GM18499 (cell line): ENCODE data around the gene BABAM2.

Source experiments
- ATAC-seq: cut with Tn5 transposase; IDR thresholded peaks from one replicate; pipeline ENCODE4 v1.9.1; 2021; ENCODE audit warnings: moderate number of reproducible peaks; ENCODE audit not compliant: insufficient read depth, unreplicated experiment

Gene BABAM2

DNA sequence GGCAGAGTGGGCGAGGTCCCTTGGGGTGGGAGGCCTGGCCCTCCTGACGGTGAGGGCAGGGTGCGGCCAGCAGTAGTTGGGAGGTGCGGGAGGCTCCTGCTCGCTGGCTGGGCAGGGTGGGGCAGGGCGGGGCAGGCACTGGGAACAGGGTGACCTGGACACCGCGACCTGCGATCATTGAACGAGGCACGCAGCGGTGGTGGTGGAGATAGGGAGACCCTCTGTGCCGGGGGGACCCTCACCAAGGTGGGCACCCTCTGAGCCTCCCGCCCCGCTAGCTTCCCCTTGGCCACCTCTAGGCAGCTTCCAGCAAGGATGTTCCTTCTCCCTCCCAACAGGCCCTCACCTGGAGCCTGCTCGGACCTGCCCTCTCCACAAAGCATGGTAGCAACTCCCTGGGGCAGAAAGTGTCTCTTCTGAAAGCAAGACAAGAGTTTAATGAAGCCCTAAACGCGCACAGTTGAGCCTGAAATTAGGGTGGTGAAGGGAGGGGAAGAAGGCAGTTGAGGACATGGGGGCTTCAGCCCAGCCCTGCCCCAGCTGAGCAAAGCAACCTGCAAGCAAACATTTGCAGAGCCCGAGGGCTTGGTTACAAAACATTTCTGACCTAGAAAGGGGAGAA lies 486.8 kb downstream of the BABAM2 start:
- no peak for ATAC-seq

DNA sequence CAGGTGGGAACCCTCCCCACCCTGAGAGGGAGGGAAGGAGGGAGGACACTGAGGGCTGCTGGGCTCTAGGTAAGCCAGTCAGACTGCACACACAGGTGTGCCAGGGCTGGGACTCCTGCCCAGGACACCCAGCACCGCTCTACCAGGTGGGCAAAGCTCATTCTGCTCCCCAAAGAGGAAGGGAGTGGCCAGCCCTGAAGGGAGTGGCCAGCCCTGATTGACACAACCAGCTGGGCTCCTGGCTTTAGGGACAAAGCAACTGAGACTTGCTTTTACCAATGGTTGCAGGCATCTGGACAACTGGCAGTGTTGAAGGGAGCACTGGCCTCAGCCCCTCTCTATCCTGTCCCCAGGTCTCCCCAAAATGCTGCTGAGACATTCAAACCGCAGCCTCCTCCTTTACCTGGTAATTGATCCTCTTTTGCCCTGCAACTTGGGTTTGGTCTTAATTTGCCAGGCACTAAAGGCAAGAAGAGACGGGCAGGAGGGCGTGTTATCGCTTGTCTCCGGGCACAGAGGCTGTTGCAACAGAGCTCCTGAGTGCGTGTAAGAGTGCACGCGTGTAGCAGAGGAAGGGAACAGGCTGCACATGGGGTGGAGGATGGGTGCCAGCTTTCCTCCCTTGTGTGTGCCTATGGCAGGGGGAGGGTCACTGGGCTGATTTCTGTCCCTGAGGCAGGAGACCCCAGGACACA lies 487.6 kb downstream of the BABAM2 start:
- no peak for ATAC-seq

DNA sequence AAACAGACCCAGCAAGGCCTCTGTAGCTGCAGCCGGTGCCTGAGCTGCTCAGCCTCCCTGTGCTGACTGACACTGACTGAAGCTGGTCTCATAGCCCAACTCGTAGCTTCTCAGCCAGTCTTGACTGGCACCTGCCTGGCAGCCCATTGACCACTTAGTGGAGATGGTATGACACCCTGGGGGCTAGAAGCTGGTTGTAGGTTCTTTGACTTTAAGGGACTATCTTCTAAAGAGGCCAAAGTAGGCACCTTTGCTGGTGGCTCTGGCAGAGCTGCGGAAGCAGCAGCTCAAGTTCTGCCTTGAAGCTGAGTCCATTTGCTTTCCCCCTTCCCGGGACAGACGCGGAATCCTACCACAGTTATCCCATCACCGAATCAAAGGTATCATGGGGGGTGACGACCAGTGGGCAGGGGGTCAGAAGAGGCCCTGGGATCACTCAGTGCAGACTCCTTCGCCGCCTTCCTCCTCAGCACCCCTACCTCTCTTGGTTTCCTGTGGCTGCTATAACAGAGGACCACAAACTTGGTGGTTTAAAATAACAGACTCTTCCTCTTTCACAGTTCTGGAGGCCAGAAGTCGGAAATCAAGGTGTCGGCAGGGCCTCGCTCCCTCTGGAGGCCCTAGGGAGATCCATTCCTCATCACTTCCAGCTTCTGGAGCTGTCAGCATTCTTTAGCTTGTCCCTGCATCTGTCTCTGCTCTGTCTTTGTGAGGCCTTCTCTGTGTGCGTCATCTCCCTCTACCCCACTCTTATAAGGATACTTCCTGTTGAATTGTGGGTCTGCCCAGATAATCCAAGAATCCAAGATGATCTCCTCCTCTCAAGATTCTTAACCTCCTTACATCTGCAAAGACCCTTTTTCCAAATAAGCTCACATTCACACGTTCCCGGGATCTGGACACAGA lies 488.4 kb downstream of the BABAM2 start:
- no peak for ATAC-seq

DNA sequence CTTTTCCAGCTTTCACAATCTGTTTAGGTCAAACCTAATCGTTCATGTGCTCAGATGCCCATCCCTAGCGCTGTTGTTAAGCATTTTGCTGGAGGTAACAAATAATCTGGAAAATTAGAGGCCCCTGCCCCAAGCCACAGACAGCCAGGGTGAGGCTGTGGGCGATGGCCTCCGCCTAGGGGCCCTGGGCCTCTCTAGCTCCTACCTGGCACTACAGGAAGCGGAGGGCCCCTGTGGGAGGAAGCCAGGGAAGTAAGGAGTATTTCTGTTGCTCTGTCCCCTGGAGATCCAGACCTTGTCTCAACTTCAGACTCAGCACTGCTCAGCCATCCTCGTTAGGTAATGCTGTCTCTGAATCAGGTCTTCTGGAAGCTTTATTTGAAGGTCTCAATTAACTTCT lies 489.7 kb downstream of the BABAM2 start:
- no peak for ATAC-seq

DNA sequence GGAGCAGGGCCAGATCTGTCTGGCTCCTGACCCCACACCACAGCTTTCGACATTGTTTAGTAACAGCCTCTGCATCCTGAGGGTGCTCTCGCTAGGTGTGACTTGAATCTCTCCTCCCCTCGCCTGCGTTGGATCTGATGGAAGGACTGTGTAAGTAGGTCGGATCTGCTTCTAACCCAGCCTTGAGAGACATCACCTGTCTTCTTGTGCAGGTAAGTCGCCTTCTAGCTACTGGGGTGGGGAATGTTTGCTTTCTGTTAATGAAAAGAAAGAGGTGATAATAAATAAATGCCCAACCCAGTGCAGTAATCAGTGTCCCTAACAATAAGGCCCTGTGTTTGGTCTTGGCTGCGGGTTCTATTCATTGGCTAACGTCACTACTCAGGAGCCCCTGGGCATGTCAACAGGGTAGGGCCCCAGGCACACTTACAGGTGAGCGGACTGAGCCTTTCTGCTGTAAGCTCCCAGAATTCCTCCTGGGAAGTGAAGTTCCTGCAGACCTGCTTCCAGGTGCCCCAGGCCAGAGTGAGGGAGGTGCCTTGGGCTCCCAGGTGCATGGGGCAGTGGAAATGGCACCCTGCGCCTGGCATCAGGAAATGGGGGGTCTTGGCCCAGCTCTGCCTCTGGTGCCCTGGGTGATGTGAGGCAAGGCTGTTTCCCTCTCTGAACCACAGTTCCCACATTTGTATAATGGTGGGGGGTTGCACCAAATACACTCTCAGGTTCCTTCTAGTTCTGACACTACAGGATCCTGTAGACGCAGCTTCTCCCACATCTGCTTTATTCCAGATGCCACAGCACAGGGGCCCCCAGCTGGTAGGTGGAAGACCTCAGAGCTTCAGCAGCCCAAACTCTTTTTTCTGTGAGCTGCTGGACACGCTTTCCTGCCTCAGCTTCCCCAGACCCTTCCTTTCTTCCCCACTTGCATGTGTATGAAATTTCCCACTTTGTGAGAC lies 491.0 kb downstream of the BABAM2 start:
- ATAC-seq: no peak

DNA sequence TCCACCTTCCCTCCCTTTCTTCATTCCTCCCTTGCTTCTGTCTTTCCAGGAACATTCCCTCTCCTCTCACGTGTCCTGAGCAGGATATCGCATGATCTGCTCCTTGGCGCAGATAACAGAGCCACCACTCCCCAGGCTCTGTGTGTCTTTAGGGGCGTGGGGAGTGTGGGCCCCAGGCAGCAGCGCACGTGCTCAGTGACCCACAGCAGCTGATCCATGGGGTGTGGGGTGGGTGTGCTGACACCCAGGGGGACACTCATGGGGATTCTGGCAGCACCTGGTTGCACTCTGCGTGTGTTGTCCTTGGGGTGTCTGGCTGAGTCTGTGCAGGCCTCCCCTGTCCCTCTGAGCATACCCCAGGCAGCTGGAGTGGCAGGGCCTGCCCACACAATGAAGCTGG lies 492.2 kb downstream of the BABAM2 start:
- no peak for ATAC-seq

DNA sequence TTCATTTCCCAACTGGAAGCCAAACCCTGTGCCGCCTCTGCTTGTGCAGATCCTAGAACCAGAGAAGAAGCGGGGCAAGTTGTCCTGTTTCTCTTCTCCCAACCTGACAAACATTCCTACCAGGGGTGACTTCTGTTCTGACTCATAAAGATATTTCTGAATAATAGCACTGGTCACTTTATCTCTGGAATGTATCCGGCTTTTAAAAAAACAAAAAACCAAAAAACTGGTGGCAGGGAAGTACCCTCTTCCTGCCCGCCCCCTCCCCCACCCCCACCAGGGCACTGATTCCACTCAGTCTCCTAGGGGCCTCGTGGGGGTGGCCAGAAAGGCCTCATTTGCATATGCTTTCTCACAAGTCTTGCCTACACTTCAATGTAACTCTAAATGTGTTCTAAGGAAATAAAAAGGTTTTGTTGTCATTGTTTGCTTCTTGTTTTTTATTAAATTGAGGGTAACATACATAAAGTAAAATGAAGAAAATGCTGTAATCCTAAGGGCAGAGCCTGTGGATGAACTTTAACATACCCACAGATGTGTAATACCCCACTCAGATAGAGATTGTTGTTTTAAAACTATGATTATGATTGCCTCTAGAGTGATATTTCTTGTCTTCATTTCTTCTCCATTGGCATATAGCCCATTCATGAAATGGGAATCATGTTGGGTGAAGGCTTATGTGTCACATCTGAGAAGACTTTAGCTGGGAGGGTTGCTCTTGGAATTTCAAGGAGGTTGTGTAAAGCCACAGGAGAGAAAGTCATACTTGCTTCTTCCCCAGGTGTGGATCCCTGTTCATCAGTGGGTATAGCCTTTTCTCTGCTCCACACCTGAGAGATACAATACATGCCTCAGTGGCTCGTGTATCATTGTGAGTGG lies 496.8 kb downstream of the BABAM2 start:
- no peak for ATAC-seq
